ENCODE data around the gene LMX1A. TPM values are rescaled to one million over a fixed set of nuclear protein-coding genes. Genes with fewer than 3 reads are reported as not detected.

The LMX1A gene
- total and polyA plus RNA-seq, 9 of the 15 experiments (the other 6 are each of a cell fraction or from before 2014, with no cell fraction given), result not detected

GRCh38 chr1:165290148-165290547, 66.4 kb downstream of the LMX1A start:
- H3K4me2 ChIP-seq (ENCODE audit: insufficient read depth, low read length), result no peak overlapping the region
- POLR2A ChIA-PET, result interaction anchor here (0.6 to 1.0 kb wide), 2 partner anchors 13 to 169 kb away, joined by 3 to 4 read pairs; no protein-coding TSS in a partner anchor
- no peaks in the 10 kb centered on the region for H3K4me1 ChIP-seq (replicated peaks in 1 of 2; ENCODE audit: control insufficient read depth in 2 of 2, insufficient read depth in 2 of 2, low read length in 2 of 2)
- no peaks in the 10 kb centered on the region for H3K9me3 ChIP-seq (replicated peaks; ENCODE audit: control insufficient read depth, insufficient read depth, low read depth, low read length)
- H3K9ac ChIP-seq (ENCODE audit: insufficient read depth in 1 of 2, low read depth in 2 of 2, low read length in 2 of 2), result no peak overlapping the region
- FAIRE-seq (no peak), ATAC-seq (no peak), DNase-seq (ENCODE audit: extremely low read depth in 1 of 4, low spot score in 3 of 4) (no peak)
- TF ChIP-seq ZNF764 (CRISPR knock-in tag; IDR thresholded peaks at IDR 0.05; ENCODE audit: low read depth), result no peak
- 0 out of 6 replicates have a peak, but pooled peaks of 1 of the 3 experiments have one; percentile 10 for TF ChIP-seq CTCF (IDR thresholded peaks at IDR 0.05 in 2 of 3, conservative IDR thresholded peaks at IDR 0.05 in 1 of 3; ENCODE audit: insufficient read depth in 2 of 3, low read depth in 1 of 3, low read length in 3 of 3)
- TF ChIP-seq ZNF253 (CRISPR knock-in tag; conservative IDR thresholded peaks at IDR 0.05), result no peak
- no peaks in the 10 kb centered on the region for H3K9me1 ChIP-seq (ENCODE audit: control insufficient read depth, insufficient read depth, low read length)
- H3K36me3 ChIP-seq (ENCODE audit: control insufficient read depth, insufficient read depth, low read length), result no peaks in the 10 kb centered on the region
- CTCF ChIA-PET (ENCODE audit: low intra/inter-chr PET ratio), result no interaction called here
- no peak overlapping the region for H3K4me3 ChIP-seq
- peaks cover 0 to 13% of the 10 kb centered on the region in 2 experiments; a peak in 2 of 5 replicates for H3K27me3 ChIP-seq (ENCODE audit: control insufficient read depth in 2 of 2, insufficient read depth in 2 of 2, low read length in 2 of 2)
- no TSS peak for BruUV-seq (replicated peaks)
- in situ Hi-C loops (cut with MboI) (no loop called here), intact Hi-C loops (cut with micrococcal nuclease) (no loop called here)
- no peak overlapping the region for H3K27ac ChIP-seq (ENCODE audit: extremely low read depth, low read depth, low read length)
- WGBS (ENCODE audit: insufficient coverage, low coverage, missing lambda C conversion rate), result 2% methylated on average over 7 of the region's 7 CpGs
- no peak overlapping the region for H2AFZ ChIP-seq (ENCODE audit: low read depth, low read length)
- no peaks in the 10 kb centered on the region for H3K79me2 ChIP-seq (ENCODE audit: control insufficient read depth, insufficient read depth, low read length)
- H4K20me1 ChIP-seq (replicated peaks; ENCODE audit: control insufficient read depth, insufficient read depth, low read length), result no peaks in the 10 kb centered on the region

- Histone ChIP-seq H3K27me3 (ENCODE audit: control insufficient read depth in 2 of 2, insufficient read depth in 2 of 2, low read length in 2 of 2) (peaks cover 0 to 13% of the 10 kb centered on the region in 2 experiments; a peak in 3 of 5 replicates), H3K9ac (ENCODE audit: insufficient read depth in 1 of 2, low read depth in 2 of 2, low read length in 2 of 2) (no peak overlapping the region), H3K4me1 (replicated peaks in 1 of 2; ENCODE audit: control insufficient read depth in 2 of 2, insufficient read depth in 2 of 2, low read length in 2 of 2) (no peaks in the 10 kb centered on the region), H3K36me3 (ENCODE audit: control insufficient read depth, insufficient read depth, low read length) (no peaks in the 10 kb centered on the region), H3K4me2 (ENCODE audit: insufficient read depth, low read length) (no peak overlapping the region), H3K9me1 (ENCODE audit: control insufficient read depth, insufficient read depth, low read length) (no peaks in the 10 kb centered on the region), H3K79me2 (ENCODE audit: control insufficient read depth, insufficient read depth, low read length) (no peaks in the 10 kb centered on the region), H4K20me1 (replicated peaks; ENCODE audit: control insufficient read depth, insufficient read depth, low read length) (no peaks in the 10 kb centered on the region), H3K27ac (ENCODE audit: extremely low read depth, low read depth, low read length) (no peak overlapping the region), H3K4me3 (no peak overlapping the region), H3K9me3 (replicated peaks; ENCODE audit: control insufficient read depth, insufficient read depth, low read depth, low read length) (no peaks in the 10 kb centered on the region), H2AFZ (ENCODE audit: low read depth, low read length) (no peak overlapping the region)
- ChIA-PET CTCF (ENCODE audit: low intra/inter-chr PET ratio) (no interaction called here), POLR2A (interaction anchor here (0.6 to 1.4 kb wide), 5 partner anchors 9 to 898 kb away, joined by 3 to 5 read pairs (median 4); no protein-coding TSS in a partner anchor)
- no peak for FAIRE-seq
- intact Hi-C loops (cut with micrococcal nuclease) (no loop called here), in situ Hi-C loops (cut with MboI) (no loop called here)
- BruUV-seq (replicated peaks), result no TSS peak
- no peak for ATAC-seq
- WGBS (ENCODE audit: insufficient coverage, low coverage, missing lambda C conversion rate), result 0% methylated on average over 3 of the region's 3 CpGs
- no peak for DNase-seq (ENCODE audit: extremely low read depth in 1 of 4, low spot score in 3 of 4)
- TF ChIP-seq THRB (CRISPR knock-in tag; conservative IDR thresholded peaks at IDR 0.05), result no peak
- TF ChIP-seq RBM25 (IDR thresholded peaks at IDR 0.05; ENCODE audit: low read depth, low read length, severe bottlenecking), result no peak
- no peak for TF ChIP-seq ZBED1 (IDR thresholded peaks at IDR 0.05)
- no peak for TF ChIP-seq FOXJ3 (CRISPR knock-in tag; IDR thresholded peaks at IDR 0.05)
- TF ChIP-seq HES1 (IDR thresholded peaks at IDR 0.05; ENCODE audit: low read depth), result no peak
These were observed 67.0 kb downstream of the LMX1A start for GRCh38 chr1:165289556-165289955.
